ENCODE results near the gene WWOX.

DNA sequence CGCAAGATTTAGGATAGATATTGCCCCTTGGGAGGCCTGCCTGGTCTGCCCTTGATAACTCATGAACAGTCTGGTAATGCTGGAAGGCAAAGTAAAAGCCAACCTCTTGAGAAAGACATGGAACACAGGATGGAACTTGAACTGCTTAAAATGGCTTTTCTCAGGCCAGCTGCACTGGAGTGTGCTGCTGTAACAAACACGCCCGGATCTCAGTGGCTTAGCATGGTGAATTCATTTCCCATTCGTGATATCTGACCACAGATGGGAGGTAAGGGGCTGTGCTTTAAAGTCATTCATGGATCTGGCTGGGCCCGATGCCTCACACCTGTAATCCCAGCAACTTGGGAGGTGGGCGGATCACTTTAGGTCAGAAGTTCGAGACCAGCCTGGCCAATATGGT, 113.2 kb downstream of the WWOX start:
- TF ChIP-seq EZH2 (conservative IDR thresholded peaks at IDR 0.05; ENCODE audit: low read depth, low read length) (no peak), NR2F2 (IDR thresholded peaks at IDR 0.05; ENCODE audit: borderline replicate concordance, low read depth) (no peak), SIN3A (IDR thresholded peaks at IDR 0.05; ENCODE audit: borderline replicate concordance, low read depth, low read length) (no peak), ZNF3 (CRISPR knock-in tag; IDR thresholded peaks at IDR 0.05) (no peak), ZFY (CRISPR knock-in tag; IDR thresholded peaks at IDR 0.05) (no peak), SRSF4 (IDR thresholded peaks at IDR 0.05; ENCODE audit: low read depth, low read length, poor library complexity, severe bottlenecking) (no peak), POLR2AphosphoS5 (IDR thresholded peaks at IDR 0.05; ENCODE audit: low read depth, low read length) (no peak)
- TF ChIP-seq, protein P1, sequence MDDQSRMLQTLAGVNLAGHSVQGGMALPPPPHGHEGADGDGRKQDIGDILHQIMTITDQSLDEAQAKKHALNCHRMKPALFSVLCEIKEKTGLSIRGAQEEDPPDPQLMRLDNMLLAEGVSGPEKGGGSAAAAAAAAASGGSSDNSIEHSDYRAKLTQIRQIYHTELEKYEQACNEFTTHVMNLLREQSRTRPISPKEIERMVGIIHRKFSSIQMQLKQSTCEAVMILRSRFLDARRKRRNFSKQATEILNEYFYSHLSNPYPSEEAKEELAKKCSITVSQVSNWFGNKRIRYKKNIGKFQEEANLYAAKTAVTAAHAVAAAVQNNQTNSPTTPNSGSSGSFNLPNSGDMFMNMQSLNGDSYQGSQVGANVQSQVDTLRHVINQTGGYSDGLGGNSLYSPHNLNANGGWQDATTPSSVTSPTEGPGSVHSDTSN (CRISPR knock-in tag; IDR thresholded peaks at IDR 0.05; ENCODE audit: borderline replicate concordance): no peak
- TF ChIP-seq, protein P2, sequence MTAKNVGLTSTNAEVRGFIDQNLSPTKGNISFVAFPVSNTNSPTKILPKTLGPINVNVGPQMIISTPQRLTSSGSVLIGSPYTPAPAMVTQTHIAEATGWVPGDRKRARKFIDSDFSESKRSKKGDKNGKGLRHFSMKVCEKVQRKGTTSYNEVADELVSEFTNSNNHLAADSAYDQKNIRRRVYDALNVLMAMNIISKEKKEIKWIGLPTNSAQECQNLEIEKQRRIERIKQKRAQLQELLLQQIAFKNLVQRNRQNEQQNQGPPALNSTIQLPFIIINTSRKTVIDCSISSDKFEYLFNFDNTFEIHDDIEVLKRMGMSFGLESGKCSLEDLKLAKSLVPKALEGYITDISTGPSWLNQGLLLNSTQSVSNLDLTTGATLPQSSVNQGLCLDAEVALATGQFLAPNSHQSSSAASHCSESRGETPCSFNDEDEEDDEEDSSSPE (CRISPR knock-in tag; IDR thresholded peaks at IDR 0.05): no peak
- TF ChIP-seq, protein P3, sequence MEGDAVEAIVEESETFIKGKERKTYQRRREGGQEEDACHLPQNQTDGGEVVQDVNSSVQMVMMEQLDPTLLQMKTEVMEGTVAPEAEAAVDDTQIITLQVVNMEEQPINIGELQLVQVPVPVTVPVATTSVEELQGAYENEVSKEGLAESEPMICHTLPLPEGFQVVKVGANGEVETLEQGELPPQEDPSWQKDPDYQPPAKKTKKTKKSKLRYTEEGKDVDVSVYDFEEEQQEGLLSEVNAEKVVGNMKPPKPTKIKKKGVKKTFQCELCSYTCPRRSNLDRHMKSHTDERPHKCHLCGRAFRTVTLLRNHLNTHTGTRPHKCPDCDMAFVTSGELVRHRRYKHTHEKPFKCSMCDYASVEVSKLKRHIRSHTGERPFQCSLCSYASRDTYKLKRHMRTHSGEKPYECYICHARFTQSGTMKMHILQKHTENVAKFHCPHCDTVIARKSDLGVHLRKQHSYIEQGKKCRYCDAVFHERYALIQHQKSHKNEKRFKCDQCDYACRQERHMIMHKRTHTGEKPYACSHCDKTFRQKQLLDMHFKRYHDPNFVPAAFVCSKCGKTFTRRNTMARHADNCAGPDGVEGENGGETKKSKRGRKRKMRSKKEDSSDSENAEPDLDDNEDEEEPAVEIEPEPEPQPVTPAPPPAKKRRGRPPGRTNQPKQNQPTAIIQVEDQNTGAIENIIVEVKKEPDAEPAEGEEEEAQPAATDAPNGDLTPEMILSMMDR (CRISPR knock-in tag; IDR thresholded peaks at IDR 0.05): no peak
- TF ChIP-seq, protein P4, sequence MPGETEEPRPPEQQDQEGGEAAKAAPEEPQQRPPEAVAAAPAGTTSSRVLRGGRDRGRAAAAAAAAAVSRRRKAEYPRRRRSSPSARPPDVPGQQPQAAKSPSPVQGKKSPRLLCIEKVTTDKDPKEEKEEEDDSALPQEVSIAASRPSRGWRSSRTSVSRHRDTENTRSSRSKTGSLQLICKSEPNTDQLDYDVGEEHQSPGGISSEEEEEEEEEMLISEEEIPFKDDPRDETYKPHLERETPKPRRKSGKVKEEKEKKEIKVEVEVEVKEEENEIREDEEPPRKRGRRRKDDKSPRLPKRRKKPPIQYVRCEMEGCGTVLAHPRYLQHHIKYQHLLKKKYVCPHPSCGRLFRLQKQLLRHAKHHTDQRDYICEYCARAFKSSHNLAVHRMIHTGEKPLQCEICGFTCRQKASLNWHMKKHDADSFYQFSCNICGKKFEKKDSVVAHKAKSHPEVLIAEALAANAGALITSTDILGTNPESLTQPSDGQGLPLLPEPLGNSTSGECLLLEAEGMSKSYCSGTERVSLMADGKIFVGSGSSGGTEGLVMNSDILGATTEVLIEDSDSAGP (CRISPR knock-in tag; IDR thresholded peaks at IDR 0.05; ENCODE audit: borderline replicate concordance): no peak
